Colonic mucosa (tissue), 4 donors: Measurements from ENCODE around the gene GMIP. TPM values are rescaled to one million over a fixed set of nuclear protein-coding genes. Genes with fewer than 3 reads are reported as not detected.

Source experiments
- DNase-seq: peaks from one replicate; pipeline ENCODE4 v3.0.0-alpha.2; 2020
- H3K27ac ChIP-seq: fragments of 200-600 bp; one replicate; pipeline ENCODE4 v1.8.0; 2021
- H3K27me3 ChIP-seq: fragments of 200-600 bp; one replicate; pipeline ENCODE4 v1.8.0; 2021
- H3K36me3 ChIP-seq: fragments of 200-600 bp; one replicate; pipeline ENCODE4 v1.8.0; 2021
- H3K4me1 ChIP-seq: fragments of 200-600 bp; one replicate; pipeline ENCODE4 v1.8.0; 2021; ENCODE audit warnings: mild to moderate bottlenecking
- H3K4me3 ChIP-seq: fragments of 200-600 bp; one replicate; pipeline ENCODE4 v1.8.0; 2021
- H3K9ac ChIP-seq, 2 donors: one replicate each; pipeline ENCODE4 v1.7.0; 2013; ENCODE audit warnings: control low read depth in 2 of 2, low read depth in 2 of 2, low read length in 2 of 2
- H3K9me3 ChIP-seq: fragments of 200-600 bp; one replicate; pipeline ENCODE4 v1.8.0; 2021
- intact Hi-C: fragments of 100-400 bp; cut with DNase I; formaldehyde crosslinking; loops from one replicate; pipeline ENCODE4 v1.14.1; 2022
- total RNA-seq, 2 donors: library from RNA; stranded (reverse); fragmentation: NEBNext Ultra II Directional in 1 of 2; extraction: Animal tissue kit (Norgen Biotek cat#: 25700) in 1 of 2; gene quantifications; one replicate each; pipeline ENCODE4 v1.2.1, GENCODE V29; 2021
- TF ChIP-seq, protein P1 (sequence below): fragments of 200-600 bp; IDR thresholded peaks from one replicate; pipeline ENCODE4 v1.8.0; 2022; ENCODE audit warnings: antibody characterized with exemption, mild to moderate bottlenecking
- donor health status: healthy.
- donor health status: DM: no; HTN: no; CAD: no.
- donor health status: DM: no; HTN: no; CAD: no.

GMIP gene
- total RNA-seq, 2 donors from 2014 or later: 31.4 to 32.2 TPM

DNA sequence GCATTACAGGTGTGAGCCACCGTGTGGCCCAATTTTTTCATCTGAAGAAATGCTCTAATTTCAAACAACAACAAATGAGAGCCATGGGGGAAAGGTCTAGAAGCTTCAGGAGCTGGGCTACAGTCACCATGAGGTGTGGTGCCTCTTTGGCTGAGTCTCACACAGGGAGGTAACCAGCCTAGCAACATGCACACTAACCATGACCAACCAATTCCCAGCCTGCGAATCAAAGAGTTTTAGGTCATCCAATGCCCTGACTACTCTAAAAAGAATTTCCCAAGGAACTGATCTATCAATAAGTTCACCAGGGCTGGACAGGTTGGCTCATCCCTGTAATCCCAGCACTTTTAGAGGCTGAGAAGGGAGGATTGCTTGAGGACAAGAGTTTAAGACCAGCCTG, 54.9 kb downstream of the GMIP start:
- no peaks in the 10 kb centered on the region for H3K9me3 ChIP-seq
- no peaks in the 10 kb centered on the region for H3K4me1 ChIP-seq
- no peaks in the 10 kb centered on the region for H3K36me3 ChIP-seq
- no peak overlapping the region for H3K4me3 ChIP-seq
- no peak for DNase-seq
- intact Hi-C loops: no loop called here
- no peak overlapping the region for H3K27ac ChIP-seq
- no peak overlapping the region for H3K9ac ChIP-seq
- H3K27me3 ChIP-seq: no peaks in the 10 kb centered on the region
- TF ChIP-seq, protein P1, sequence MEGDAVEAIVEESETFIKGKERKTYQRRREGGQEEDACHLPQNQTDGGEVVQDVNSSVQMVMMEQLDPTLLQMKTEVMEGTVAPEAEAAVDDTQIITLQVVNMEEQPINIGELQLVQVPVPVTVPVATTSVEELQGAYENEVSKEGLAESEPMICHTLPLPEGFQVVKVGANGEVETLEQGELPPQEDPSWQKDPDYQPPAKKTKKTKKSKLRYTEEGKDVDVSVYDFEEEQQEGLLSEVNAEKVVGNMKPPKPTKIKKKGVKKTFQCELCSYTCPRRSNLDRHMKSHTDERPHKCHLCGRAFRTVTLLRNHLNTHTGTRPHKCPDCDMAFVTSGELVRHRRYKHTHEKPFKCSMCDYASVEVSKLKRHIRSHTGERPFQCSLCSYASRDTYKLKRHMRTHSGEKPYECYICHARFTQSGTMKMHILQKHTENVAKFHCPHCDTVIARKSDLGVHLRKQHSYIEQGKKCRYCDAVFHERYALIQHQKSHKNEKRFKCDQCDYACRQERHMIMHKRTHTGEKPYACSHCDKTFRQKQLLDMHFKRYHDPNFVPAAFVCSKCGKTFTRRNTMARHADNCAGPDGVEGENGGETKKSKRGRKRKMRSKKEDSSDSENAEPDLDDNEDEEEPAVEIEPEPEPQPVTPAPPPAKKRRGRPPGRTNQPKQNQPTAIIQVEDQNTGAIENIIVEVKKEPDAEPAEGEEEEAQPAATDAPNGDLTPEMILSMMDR: no peak

DNA sequence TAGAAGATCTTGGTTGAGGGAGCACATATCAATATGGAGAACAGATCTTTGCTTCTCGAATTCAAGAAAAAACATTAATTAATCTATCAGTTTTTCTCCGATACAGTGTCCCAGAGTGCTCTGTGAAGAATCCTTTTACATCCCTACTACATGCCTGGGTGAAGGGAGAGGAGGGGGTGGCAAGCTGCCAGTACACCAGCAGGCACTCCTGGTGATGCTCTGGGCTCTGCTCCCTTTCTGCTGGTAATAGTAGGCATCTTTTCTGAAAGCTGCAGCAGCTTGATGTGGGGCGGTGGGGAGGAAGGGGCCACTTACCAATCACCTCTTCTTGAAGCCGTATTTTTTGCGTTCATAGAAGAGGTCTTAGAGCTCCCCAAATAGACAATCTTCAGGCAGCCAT, 55.7 kb downstream of the GMIP start:
- intact Hi-C loops: no loop called here
- TF ChIP-seq, protein P1: no peak

DNA sequence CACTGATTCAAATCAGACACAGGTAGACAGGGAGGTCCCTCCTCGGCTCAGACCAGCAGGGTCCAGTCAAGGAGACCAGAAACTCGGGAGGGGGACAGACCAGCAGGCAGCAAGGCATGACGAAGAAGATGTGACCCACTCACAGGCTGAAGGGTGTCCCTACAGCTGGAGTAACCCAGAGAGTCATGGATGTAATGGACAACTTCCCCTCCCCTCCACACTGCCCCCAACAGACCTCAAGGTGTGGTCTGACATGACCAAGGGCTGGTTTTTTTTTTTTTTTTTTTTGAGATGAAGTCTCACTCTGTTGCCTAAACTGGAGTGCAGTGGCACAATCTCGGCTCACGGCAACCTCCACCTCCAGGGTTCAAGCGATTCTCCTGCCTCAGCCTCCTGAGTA, 59.1 kb downstream of the GMIP start:
- Histone ChIP-seq H3K9me3 (no peaks in the 10 kb centered on the region), H3K4me3 (no peak overlapping the region)

More for the DNA sequence above, 55.7 kb downstream of the GMIP start:
- Histone ChIP-seq H3K9me3 (no peaks in the 10 kb centered on the region), H3K9ac (no peak overlapping the region), H3K4me3 (no peak overlapping the region), H3K4me1 (no peaks in the 10 kb centered on the region), H3K27me3 (no peaks in the 10 kb centered on the region), H3K36me3 (no peaks in the 10 kb centered on the region), H3K27ac (no peak overlapping the region)
- DNase-seq: no peak

DNA sequence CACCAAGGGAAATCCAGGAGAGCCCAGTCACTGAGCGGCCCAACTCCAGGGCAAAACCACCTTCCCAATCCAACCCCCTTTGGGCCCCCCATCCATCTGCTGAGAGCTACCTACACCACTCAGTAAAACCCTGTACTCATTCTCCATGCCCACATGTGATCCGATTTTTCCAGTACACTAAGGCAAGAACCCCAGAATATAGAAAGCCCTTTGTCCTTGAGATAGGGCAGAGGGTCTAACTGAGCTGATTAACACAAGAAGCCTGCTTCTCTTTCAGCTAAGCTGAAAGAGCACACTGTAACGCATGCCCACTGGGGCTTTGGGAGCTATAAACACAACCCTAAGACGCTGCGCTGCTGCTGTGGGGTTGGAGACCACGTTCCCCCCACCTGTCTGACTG, 61.0 kb downstream of the GMIP start:
- no peak overlapping the region for H3K9ac ChIP-seq
- TF ChIP-seq, protein P1: no peak
- no peak for DNase-seq
- intact Hi-C loops: no loop called here
- H3K4me3 ChIP-seq: no peak overlapping the region
- no peaks in the 10 kb centered on the region for H3K27me3 ChIP-seq
- no peak overlapping the region for H3K27ac ChIP-seq
- H3K9me3 ChIP-seq: no peaks in the 10 kb centered on the region
- H3K4me1 ChIP-seq: no peaks in the 10 kb centered on the region
- no peaks in the 10 kb centered on the region for H3K36me3 ChIP-seq

More for the DNA sequence above, 59.1 kb downstream of the GMIP start:
- no peak overlapping the region for H3K9ac ChIP-seq
- H3K36me3 ChIP-seq: no peaks in the 10 kb centered on the region
- intact Hi-C loops: no loop called here
- no peak overlapping the region for H3K27ac ChIP-seq
- H3K4me1 ChIP-seq: no peaks in the 10 kb centered on the region
- DNase-seq: no peak
- TF ChIP-seq, protein P1: no peak
- H3K27me3 ChIP-seq: no peaks in the 10 kb centered on the region

DNA sequence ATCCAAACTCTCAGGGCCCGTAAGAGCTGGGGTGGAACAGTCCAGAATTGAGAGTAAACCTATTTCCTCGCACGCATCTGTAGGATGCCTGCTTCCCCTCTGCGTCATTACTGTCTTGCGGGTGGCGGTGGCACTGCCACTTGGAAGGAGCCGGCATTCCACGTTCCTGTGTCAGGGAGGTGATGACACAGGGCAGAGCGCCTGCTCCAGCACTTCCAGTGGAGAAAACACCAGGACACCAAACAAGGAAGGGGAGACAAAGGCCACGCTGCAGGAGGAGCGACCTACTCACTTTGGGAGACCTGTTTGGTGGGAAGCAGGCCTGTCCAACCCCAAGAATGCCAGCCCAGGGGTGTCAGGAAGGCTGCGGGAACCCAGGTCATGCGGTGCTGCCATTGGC, 62.1 kb downstream of the GMIP start:
- no peaks in the 10 kb centered on the region for H3K4me1 ChIP-seq
- intact Hi-C loops: no loop called here
- no peak overlapping the region for H3K27ac ChIP-seq
- no peaks in the 10 kb centered on the region for H3K27me3 ChIP-seq
- H3K9ac ChIP-seq: no peak overlapping the region
- no peaks in the 10 kb centered on the region for H3K9me3 ChIP-seq
- no peak for DNase-seq
- no peak overlapping the region for H3K4me3 ChIP-seq
- TF ChIP-seq, protein P1: no peak
- no peaks in the 10 kb centered on the region for H3K36me3 ChIP-seq

DNA sequence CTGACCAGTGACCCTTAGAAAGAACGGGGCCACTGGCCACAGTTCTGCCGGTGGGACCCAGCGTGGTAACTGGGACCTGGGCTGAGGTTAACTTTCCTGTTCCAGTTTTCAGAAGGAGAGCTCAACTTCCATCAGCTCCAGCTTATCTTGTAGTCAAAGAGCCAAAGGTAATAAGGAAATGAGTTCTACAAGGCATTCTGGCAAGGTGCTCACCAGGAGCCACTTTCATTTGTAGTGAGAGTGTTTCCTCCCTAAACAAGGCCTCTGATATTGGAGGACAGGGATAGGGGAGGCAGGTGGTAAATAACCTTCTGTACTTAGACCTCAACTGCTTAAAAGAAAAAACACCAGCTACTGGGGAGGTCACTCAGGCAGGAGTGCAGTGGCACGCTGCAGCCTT, 63.0 kb downstream of the GMIP start:
- intact Hi-C loops: no loop called here

More for the DNA sequence above, 63.0 kb downstream of the GMIP start:
- Histone ChIP-seq H3K9ac (peak overlapping the region in 1 of 2 donors; percentile 38), H3K4me3 (no peak overlapping the region), H3K4me1 (no peaks in the 10 kb centered on the region), H3K27me3 (no peaks in the 10 kb centered on the region), H3K27ac (peak overlapping the region; percentile 50), H3K9me3 (no peaks in the 10 kb centered on the region), H3K36me3 (no peaks in the 10 kb centered on the region)
- peak; percentile 47 for DNase-seq
- TF ChIP-seq, protein P1: no peak
